HL-60 (cell line): ENCODE results near the gene TMEM132D.

Experiments
- CTCF ChIP-seq: IDR thresholded peaks from one replicate; pipeline ENCODE4 v1.5.1; 2011; ENCODE audit warnings: low read length, control low read depth, inconsistent platforms; ENCODE audit not compliant: insufficient read depth
- POLR2AphosphoS5 ChIP-seq: IDR thresholded peaks from 2 replicates; pipeline ENCODE4 v1.6.1; 2012; ENCODE audit warnings: low read depth
- SPI1 ChIP-seq: IDR thresholded peaks from 2 replicates; pipeline ENCODE4 v1.6.1; 2012; ENCODE audit warnings: low read depth, mild to moderate bottlenecking, borderline replicate concordance
- TF ChIP-seq, protein P1 (sequence below): IDR thresholded peaks from 2 replicates; pipeline ENCODE4 v1.6.1; 2012; ENCODE audit warnings: low read depth; ENCODE audit not compliant: insufficient replicate concordance

DNA sequence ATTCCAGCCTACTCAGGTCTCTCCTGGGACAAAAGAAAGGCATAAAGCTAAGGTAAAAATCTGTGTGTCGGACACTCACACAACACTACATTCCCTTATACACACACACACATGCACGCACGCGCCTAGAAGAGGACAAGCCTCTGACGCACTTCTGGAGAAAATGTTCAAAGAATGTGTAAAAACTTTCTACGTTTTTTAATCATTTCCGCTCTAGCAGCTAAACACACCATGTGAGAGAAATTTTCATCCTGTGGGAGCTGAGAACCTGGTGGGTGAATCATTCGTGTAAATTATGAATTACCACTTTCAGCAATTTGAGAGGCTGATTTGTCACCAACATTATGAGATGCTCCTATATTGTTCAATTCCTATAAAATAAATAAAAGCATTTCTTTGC lies 494.5 kb downstream of the TMEM132D start:
- TF ChIP-seq CTCF (no peak), POLR2AphosphoS5 (no peak), SPI1 (no peak)
- TF ChIP-seq, protein P1, sequence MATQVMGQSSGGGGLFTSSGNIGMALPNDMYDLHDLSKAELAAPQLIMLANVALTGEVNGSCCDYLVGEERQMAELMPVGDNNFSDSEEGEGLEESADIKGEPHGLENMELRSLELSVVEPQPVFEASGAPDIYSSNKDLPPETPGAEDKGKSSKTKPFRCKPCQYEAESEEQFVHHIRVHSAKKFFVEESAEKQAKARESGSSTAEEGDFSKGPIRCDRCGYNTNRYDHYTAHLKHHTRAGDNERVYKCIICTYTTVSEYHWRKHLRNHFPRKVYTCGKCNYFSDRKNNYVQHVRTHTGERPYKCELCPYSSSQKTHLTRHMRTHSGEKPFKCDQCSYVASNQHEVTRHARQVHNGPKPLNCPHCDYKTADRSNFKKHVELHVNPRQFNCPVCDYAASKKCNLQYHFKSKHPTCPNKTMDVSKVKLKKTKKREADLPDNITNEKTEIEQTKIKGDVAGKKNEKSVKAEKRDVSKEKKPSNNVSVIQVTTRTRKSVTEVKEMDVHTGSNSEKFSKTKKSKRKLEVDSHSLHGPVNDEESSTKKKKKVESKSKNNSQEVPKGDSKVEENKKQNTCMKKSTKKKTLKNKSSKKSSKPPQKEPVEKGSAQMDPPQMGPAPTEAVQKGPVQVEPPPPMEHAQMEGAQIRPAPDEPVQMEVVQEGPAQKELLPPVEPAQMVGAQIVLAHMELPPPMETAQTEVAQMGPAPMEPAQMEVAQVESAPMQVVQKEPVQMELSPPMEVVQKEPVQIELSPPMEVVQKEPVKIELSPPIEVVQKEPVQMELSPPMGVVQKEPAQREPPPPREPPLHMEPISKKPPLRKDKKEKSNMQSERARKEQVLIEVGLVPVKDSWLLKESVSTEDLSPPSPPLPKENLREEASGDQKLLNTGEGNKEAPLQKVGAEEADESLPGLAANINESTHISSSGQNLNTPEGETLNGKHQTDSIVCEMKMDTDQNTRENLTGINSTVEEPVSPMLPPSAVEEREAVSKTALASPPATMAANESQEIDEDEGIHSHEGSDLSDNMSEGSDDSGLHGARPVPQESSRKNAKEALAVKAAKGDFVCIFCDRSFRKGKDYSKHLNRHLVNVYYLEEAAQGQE = no peak
